NCI-H446 (cell line): ENCODE data around the gene PDE6H.

Source experiments
- DNase-seq, 2 experiments: peaks; one replicate each; lab custom pipeline; 2025; lab: John Stamatoyannopoulos, UW

The PDE6H gene

GRCh38 chr12:15001733-15002382 is 29.0 kb downstream of the PDE6H start:
- DNase-seq, result peak; percentile 27 to 83

GRCh38 chr12:15004421-15004820 is 31.6 kb downstream of the PDE6H start:
- DNase-seq, result peak in 1 of 2 experiments; percentile 18

- DNase-seq, result no peak
Observed at GRCh38 chr12:15005064-15005463, 32.2 kb downstream of the PDE6H start.

- no peak for DNase-seq
Observed at GRCh38 chr12:15007551-15007950, 34.7 kb downstream of the PDE6H start.

GRCh38 chr12:15011162-15011561 is 38.3 kb downstream of the PDE6H start:
- DNase-seq, result no peak

GRCh38 chr12:15013634-15014179 is 40.9 kb downstream of the PDE6H start:
- no peak for DNase-seq

- DNase-seq, result no peak
Observed at GRCh38 chr12:15014708-15015107, 41.9 kb downstream of the PDE6H start.

- DNase-seq, result no peak
Observed at GRCh38 chr12:15015121-15015520, 42.3 kb downstream of the PDE6H start.

- DNase-seq, result no peak
Observed at GRCh38 chr12:15020156-15020555, 47.3 kb downstream of the PDE6H start.
